GM23338 (cell line): ENCODE data around the gene LRFN4.

ENCODE experiments used
- JUNB ChIP-seq: IDR thresholded peaks from one replicate; pipeline ENCODE4 v1.6.1; 2016; ENCODE audit warnings: antibody characterized with exemption; ENCODE audit not compliant: unreplicated experiment
- TF ChIP-seq, protein P1 (sequence below), 2 experiments: fragments of 200-600 bp in 1 of 2; sonication (generic) in 1 of 2; conservative IDR thresholded peaks; 2 replicates each; pipeline versions ENCODE4 v1.5.1 to v1.6.1; 2016 to 2017; ENCODE audit warnings: antibody characterized with exemption in 2 of 2, low read depth in 2 of 2, mild to moderate bottlenecking in 2 of 2, moderate library complexity in 1 of 2

DNA sequence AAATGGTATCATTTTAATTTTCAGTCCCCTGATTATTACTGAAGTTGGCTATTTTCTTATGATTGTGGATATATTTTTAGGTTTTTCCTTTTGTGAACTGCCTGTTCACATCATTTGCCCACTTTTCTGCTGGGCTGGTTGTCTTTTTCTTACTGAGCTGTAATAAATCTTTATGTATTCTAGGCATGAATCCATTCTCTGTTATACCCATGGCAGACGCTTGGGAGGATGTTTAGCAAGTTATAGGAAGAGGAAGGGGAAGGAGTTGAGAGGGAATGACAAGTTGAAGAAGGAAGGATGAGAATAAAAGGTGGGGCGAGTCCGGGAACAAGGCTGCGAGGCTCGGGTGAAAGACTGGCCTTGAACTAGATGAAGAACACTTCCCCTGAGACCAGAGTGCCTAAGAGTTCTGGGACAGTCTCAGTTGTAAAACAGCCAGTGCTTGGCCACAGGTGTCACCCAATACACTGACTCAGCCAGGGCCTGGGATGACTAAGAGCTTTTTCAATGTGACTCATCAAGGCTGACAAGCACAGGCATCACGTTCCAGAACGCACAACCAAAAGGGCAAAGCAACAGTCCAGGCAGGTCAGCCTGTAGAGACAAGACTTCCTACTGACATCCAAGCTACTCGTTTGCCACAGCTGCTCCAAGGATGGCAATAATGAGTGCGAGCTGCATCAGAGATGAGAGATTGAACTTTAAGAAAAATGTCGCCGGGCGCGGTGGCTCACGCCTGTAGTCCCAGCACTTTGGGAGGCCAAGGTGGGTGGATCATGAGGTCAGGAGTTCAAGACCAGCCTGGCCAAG is 35.2 kb downstream of the LRFN4 start:
- TF ChIP-seq, protein P1, sequence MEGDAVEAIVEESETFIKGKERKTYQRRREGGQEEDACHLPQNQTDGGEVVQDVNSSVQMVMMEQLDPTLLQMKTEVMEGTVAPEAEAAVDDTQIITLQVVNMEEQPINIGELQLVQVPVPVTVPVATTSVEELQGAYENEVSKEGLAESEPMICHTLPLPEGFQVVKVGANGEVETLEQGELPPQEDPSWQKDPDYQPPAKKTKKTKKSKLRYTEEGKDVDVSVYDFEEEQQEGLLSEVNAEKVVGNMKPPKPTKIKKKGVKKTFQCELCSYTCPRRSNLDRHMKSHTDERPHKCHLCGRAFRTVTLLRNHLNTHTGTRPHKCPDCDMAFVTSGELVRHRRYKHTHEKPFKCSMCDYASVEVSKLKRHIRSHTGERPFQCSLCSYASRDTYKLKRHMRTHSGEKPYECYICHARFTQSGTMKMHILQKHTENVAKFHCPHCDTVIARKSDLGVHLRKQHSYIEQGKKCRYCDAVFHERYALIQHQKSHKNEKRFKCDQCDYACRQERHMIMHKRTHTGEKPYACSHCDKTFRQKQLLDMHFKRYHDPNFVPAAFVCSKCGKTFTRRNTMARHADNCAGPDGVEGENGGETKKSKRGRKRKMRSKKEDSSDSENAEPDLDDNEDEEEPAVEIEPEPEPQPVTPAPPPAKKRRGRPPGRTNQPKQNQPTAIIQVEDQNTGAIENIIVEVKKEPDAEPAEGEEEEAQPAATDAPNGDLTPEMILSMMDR (conservative IDR thresholded peaks at IDR 0.05; ENCODE audit: low read depth in 2 of 2) = no peak
- TF ChIP-seq JUNB = no peak
